Esophagus muscularis mucosa (tissue), 4 donors: ENCODE measurements around the gene GATAD1.

ENCODE experiments used
- EP300 ChIP-seq: sonication (generic); formaldehyde crosslinking; IDR thresholded peaks from one replicate; pipeline ENCODE4 v1.6.1; 2017; ENCODE audit warnings: antibody characterized with exemption
- POLR2A ChIP-seq: fragments of 450-650 bp; IDR thresholded peaks from one replicate; pipeline ENCODE4 v1.6.1; 2017; ENCODE audit warnings: antibody characterized with exemption, moderate library complexity, mild to moderate bottlenecking, low read depth
- POLR2AphosphoS5 ChIP-seq, 2 donors: sonication (generic); formaldehyde crosslinking; IDR thresholded peaks; one replicate each; pipeline ENCODE4 v1.6.1; 2017; ENCODE audit warnings: antibody characterized with exemption in 2 of 2
- TF ChIP-seq, protein P1 (sequence below), 3 experiments: fragments of 200-600 bp in 2 of 3; fragments of 450-650 bp in 1 of 3; sonication (generic) in 2 of 3; IDR thresholded peaks; one replicate each; pipeline ENCODE4 v1.5.1; 2017 to 2019; ENCODE audit warnings: antibody characterized with exemption in 3 of 3, mild to moderate bottlenecking in 2 of 3, moderate library complexity in 1 of 3

DNA sequence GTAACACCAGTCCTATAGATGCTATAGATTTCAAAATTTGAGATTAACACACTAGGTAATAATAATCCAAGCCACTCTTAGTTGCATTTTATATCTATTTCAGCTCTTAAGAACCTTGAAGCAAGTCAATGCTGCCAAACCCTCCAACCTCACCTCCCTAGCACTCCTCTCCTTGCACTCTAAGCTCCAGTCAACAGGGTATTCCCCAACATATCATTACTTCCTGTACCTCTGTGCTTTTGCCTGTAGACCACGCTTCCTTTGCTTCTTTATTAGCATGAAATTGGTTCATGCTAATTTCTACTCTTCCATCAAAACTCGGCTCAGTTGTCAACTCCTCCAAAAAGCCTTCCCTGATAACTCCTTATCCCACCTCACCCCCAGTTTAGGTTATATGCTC lies 56.5 kb downstream of the GATAD1 start:
- TF ChIP-seq POLR2A (no peak), POLR2AphosphoS5 (IDR thresholded peaks at IDR 0.05) (no peak), EP300 (no peak)
- TF ChIP-seq, protein P1, sequence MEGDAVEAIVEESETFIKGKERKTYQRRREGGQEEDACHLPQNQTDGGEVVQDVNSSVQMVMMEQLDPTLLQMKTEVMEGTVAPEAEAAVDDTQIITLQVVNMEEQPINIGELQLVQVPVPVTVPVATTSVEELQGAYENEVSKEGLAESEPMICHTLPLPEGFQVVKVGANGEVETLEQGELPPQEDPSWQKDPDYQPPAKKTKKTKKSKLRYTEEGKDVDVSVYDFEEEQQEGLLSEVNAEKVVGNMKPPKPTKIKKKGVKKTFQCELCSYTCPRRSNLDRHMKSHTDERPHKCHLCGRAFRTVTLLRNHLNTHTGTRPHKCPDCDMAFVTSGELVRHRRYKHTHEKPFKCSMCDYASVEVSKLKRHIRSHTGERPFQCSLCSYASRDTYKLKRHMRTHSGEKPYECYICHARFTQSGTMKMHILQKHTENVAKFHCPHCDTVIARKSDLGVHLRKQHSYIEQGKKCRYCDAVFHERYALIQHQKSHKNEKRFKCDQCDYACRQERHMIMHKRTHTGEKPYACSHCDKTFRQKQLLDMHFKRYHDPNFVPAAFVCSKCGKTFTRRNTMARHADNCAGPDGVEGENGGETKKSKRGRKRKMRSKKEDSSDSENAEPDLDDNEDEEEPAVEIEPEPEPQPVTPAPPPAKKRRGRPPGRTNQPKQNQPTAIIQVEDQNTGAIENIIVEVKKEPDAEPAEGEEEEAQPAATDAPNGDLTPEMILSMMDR (IDR thresholded peaks at IDR 0.05): no peak
